ENCODE measurements around the gene CCER1.

The CCER1 gene

GRCh38 chr12:90965204-90965603 lies 10.2 kb upstream of the CCER1 start:
- DNase-seq (ENCODE audit: low read depth) = no peak

- no peak for DNase-seq (ENCODE audit: low read depth)
Measured at GRCh38 chr12:90964616-90965015, 9.6 kb upstream of the CCER1 start.

- DNase-seq (ENCODE audit: low read depth) = no peak
Measured at GRCh38 chr12:90963946-90964345, 9.0 kb upstream of the CCER1 start.

- DNase-seq (ENCODE audit: low read depth) = no peak
Measured at GRCh38 chr12:90961154-90961553, 6.2 kb upstream of the CCER1 start.

DNA sequence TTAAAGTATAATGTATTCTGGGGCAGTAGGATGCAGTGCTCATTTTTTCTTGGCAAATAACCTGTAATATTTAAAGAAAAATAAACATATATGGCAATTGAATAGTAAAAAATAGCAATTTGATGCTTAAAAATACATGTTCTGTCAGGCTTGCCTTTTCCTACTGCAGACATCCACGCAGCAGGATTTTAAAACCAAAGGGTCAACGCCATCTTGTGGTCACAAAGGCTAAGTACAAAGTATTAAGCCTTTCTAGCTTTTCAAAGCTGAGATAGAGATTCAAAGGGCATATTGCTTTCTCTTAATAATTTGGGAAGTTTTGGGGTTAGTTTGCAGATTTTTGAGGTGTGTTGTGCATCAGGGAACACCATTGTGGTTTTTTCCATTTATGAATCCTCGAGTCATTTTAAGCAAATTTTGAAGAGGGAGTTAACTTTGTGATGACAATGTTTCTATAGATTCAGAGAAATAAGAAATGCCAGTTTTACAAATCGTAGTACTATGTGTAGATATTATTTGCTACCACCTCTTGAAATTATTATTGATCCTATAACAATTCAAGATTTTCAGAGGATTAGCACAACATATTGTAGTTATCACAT lies 4.7 kb upstream of the CCER1 start:
- DNase-seq (ENCODE audit: low read depth) = no peak

GRCh38 chr12:90959032-90959431 lies 4.1 kb upstream of the CCER1 start:
- no peak for DNase-seq (ENCODE audit: low read depth)

GRCh38 chr12:90958347-90958746 lies 3.4 kb upstream of the CCER1 start:
- no peak for DNase-seq (ENCODE audit: low read depth)

DNA sequence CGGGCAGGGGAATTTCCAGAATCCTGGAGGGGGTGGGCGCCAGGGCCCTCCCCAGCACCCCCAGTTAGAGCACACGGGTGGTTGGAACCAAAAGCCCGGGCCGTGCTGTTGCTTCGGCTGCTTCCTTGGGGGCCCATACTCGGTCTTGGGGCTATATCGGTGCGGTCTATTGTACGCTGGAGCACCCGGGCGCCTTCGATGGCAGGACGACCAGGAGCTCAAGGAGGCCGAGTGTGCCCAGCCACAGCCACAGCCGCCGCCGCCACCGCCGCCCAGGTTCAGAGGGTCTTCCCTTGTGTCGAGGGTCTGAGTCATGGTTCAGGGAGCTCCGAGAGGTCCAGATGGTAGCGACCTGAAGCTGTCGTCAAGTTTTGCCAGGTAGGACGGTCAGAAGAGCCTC lies 548 bp downstream of the CCER1 start:
- no peak for DNase-seq (ENCODE audit: low read depth)

GRCh38 chr12:90953956-90954421 lies 987 bp downstream of the CCER1 start:
- no peak for DNase-seq (ENCODE audit: low read depth)

- DNase-seq (ENCODE audit: low read depth) = no peak
Measured at GRCh38 chr12:90951432-90952105, 3.4 kb downstream of the CCER1 start.

- DNase-seq (ENCODE audit: low read depth) = no peak
Measured at GRCh38 chr12:90947869-90948268, 7.1 kb downstream of the CCER1 start.

- DNase-seq (ENCODE audit: low read depth) = no peak
Measured at GRCh38 chr12:90945070-90945649, 9.8 kb downstream of the CCER1 start.

DNA sequence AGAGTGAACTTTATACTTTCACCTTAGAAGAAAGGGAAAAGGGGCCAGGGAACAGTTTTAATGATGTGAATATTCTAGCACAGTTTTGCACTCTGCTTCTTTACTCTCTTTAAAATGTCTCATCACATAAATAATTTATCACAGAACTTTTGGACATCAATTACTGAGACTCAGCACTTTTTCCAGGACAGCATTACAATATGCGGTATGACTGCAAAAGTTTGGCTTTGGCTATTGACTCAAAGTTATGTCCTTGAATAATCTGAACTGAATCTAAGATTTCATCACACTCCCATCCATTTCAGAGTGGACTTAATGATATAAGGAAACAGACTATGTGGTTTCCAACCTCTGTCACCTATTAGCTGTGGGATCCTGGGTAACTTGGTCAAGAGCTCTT lies 11.7 kb downstream of the CCER1 start:
- DNase-seq (ENCODE audit: low read depth) = no peak

GRCh38 chr12:90940872-90941499 lies 14.0 kb downstream of the CCER1 start:
- no peak for DNase-seq (ENCODE audit: low read depth)

DNA sequence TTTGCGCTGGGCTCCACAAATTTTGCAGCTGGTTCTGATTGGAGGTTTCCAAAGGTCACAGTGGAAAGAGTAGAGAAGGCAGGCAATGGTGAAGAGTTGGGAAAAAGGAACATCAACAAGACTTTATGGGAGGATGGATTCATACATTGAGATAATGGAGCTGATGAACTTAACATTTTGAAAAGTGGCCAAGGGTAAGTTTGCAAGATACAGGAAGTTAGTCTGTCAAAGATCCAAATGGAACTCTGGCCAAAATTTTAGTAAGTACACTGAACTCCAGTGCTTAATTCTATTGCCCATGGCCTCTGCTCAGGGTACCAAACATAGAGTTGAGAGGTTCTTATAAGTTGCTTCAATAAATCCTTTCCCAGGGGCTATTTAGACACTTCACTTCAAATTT lies 15.6 kb downstream of the CCER1 start:
- DNase-seq (ENCODE audit: low read depth) = no peak

DNA sequence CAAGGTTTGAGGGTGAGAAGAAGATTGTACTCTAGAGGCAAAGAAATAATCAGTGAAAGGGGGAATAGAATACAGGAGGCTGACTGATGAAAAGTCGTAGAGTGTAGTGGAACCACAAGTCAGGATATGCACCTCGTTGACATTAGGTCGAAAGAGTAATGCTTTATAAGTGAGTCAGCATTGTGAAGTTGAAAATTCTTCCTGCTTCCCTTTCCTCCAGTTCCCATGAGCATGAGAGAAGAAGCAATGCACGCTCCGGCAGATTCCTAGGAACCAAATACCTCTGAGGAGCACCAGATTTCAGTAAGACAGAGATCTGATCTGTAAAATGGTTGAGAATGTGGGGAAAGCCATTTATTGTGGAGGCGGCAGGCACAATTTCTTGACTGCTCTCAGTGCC lies 16.5 kb downstream of the CCER1 start:
- DNase-seq (ENCODE audit: low read depth) = no peak

DNA sequence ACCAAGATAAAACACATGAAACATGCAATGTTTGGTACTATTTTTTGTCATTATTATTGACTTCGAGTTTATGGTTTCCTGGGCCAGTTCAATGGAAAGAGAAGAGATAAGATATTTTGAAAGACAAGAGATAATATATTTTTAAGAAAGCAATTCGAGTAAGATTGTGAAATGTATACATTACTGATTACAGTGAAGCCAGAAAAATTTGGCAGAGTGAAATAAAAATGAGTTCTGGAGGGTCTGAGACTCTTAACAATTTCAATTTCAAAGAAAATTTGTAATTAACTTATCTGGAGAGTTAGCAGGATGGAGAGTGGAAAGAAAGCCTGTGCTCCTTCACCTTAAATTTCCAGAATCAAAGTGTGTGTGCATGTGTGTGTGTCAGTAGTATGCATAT lies 17.3 kb downstream of the CCER1 start:
- DNase-seq (ENCODE audit: low read depth) = no peak

DNA sequence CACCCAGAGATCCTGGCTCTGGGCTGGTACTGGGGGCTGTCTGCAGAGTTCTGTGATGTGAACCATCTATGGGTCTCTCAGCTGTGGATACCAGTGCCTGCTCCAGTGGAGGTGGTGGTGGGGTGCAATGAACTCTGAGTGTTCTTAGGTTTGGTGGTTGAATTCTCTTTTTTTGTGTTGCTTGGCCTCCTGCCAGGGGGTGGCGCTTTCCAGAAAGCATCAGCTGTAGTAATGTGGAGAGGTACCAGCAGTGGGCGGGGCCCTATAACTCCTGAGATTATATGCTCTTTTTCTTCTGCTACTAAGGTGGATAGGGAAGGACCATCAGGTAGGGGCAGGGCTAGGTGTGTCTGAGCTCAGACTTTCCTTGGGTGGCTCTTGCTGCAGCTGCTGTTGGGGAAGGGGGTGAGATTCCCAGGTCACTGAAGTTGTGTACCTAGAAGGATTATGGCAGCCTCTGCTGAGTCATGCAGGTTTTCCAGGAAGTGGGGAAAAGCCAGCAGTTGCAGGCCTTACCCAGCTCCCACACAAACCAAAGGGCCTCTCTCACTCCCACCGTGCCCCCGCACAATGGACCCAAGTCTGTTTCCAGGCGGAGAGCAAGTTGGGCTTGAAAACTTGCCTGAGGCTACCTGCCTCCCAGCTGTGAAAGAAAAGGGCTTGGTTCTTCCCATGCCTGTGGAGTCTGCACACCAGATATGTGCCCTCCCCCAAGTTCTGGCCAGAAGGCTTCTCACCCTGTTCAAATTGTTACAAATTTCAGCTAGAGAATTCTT lies 18.6 kb downstream of the CCER1 start:
- DNase-seq (ENCODE audit: low read depth) = no peak

DNA sequence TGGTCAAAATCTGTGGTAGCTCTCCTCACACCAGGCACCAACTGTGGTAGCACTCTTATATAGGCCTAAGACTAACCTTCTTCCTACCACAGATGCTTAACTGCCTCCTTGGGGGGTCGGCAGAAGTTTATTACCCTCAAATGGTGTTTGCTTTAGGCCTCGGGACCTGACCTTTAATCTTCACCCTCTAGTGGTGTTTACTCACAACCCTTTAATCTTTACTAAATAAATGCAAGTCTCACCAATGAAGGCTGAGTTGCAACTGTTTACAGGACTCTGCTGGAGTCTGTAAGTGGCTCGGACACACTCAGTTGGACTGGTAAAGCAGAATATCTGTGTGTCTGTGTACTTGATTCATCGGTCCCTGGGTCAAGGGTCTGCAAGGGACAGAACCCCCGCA lies 29.4 kb downstream of the CCER1 start:
- DNase-seq (ENCODE audit: low read depth) = no peak

DNA sequence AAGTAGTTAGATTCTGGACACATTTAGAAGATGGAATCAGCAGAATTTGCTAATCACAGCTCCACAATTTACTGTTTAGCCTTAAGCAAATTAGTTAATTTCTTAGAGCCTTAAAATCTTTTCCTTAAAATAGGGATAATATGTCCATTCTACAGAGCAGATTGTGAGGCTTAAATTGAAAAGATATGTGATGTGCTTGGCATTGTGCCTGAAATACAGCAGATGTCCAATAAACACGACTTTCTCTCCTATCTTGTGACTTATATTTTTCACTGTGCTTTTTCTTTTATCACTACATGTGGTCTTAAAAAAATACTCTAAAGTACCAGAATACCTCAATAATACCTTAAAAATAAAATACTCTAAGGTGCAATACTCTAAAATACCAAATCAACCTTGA lies 30.6 kb downstream of the CCER1 start:
- DNase-seq (ENCODE audit: low read depth) = no peak

DNA sequence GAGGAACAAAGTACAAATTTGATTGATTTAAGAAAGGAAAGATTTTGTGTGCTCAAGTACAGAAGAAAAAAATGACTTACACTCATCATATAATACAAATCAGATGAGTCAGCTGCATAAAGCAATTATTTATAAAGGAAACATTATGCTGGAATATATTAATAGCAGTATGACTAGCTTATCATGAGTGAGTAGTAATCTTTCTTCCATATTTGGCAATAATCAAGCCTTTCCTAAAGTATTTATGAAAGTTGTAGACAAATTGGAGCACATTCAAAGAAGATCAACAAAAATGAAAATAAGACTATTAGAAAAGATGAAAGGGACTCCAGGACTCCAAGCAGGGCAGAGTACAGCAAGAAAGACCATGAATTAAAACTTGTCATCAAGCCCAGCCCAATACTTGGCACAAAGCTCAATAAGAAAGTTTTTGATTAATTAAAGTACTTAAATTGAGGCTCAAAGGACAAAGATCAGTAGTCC lies 32.8 kb downstream of the CCER1 start:
- DNase-seq (ENCODE audit: low read depth) = no peak

GRCh38 chr12:90921536-90921935 lies 33.4 kb downstream of the CCER1 start:
- DNase-seq (ENCODE audit: low read depth) = no peak

All from GM04503 (cell line).